Thoracic aorta (tissue), 2 donors: ENCODE data around the gene ADGRG3. TPM values are rescaled to one million over a fixed set of nuclear protein-coding genes. Genes with fewer than 3 reads are reported as not detected.

Experiments
- ATAC-seq: fragments of 150-250 bp; one replicate; pipeline ENCODE4 v1.8.0; 2017; ENCODE audit warnings: low read depth; ENCODE audit not compliant: insufficient number of reproducible peaks, low FRiP score
- DNase-seq: peaks from one replicate; pipeline ENCODE4 v3.0.0-alpha.2; 2020; ENCODE audit warnings: low spot score
- H3K27ac ChIP-seq, 2 donors: fragments of 200-600 bp; sonication (generic); 1 replicate in 1 of 2; 2 replicates in 1 of 2; pipeline ENCODE4 v1.5.1; 2016; ENCODE audit warnings: mild to moderate bottlenecking in 2 of 2, moderate library complexity in 2 of 2
- H3K27me3 ChIP-seq: fragments of 200-600 bp; sonication (generic); replicated peaks from 2 replicates; pipeline ENCODE4 v1.6.0; 2016; ENCODE audit warnings: mild to moderate bottlenecking; ENCODE audit not compliant: insufficient read depth
- H3K36me3 ChIP-seq: fragments of 200-600 bp; sonication (generic); one replicate; pipeline ENCODE4 v1.5.1; 2016
- H3K4me1 ChIP-seq, 2 donors: fragments of 200-600 bp; sonication (generic); 1 replicate in 1 of 2; 2 replicates in 1 of 2; pipeline versions ENCODE4 v1.5.1 to v1.6.0; 2016; ENCODE audit warnings: low read depth in 2 of 2, mild to moderate bottlenecking in 1 of 2; ENCODE audit not compliant: control insufficient read depth in 1 of 2
- H3K4me3 ChIP-seq: fragments of 200-600 bp; sonication (generic); 2 replicates; pipeline ENCODE4 v1.5.1; 2016; ENCODE audit warnings: mild to moderate bottlenecking
- H3K9me3 ChIP-seq: fragments of 200-600 bp; sonication (generic); 2 replicates; pipeline ENCODE4 v1.5.1; 2016
- CTCF ChIP-seq: fragments of 200-600 bp; sonication (generic); IDR thresholded peaks from one replicate; pipeline ENCODE4 v1.5.1; 2019; ENCODE audit warnings: antibody characterized with exemption
- total RNA-seq, 2 donors: library from RNA; depleted of rRNA; stranded (reverse); fragments of >200 nt; gene quantifications; one replicate each; pipeline versions ENCODE4 v1.1.0 to v1.2.3, GENCODE V29; 2016

Gene ADGRG3
- total RNA-seq, 2 donors from 2014 or later, result 0.41 to 5.1 TPM

- ATAC-seq (no peak), DNase-seq (no peak)
- Histone ChIP-seq H3K27me3 (no peaks in the 10 kb centered on the region), H3K36me3 (no peaks in the 10 kb centered on the region), H3K4me3 (no peak overlapping the region), H3K9me3 (no peaks in the 10 kb centered on the region), H3K4me1 (no peaks in the 10 kb centered on the region), H3K27ac (no peak overlapping the region)
- no peak for TF ChIP-seq CTCF
These were observed 9.0 kb upstream of the ADGRG3 start for GRCh38 chr16:57658878-57659674.

GRCh38 chr16:57660715-57661463 lies 7.2 kb upstream of the ADGRG3 start:
- H3K36me3 ChIP-seq, result no peaks in the 10 kb centered on the region
- H3K4me3 ChIP-seq, result no peak overlapping the region
- DNase-seq (no peak), ATAC-seq (no peak)
- no peak for TF ChIP-seq CTCF
- no peaks in the 10 kb centered on the region for H3K4me1 ChIP-seq
- H3K27ac ChIP-seq, result no peak overlapping the region
- H3K9me3 ChIP-seq, result no peaks in the 10 kb centered on the region
- no peaks in the 10 kb centered on the region for H3K27me3 ChIP-seq

- Histone ChIP-seq H3K4me1 (no peaks in the 10 kb centered on the region), H3K36me3 (no peaks in the 10 kb centered on the region), H3K4me3 (no peak overlapping the region), H3K27ac (no peak overlapping the region), H3K9me3 (no peaks in the 10 kb centered on the region), H3K27me3 (no peaks in the 10 kb centered on the region)
- ATAC-seq (no peak), DNase-seq (no peak)
- no peak for TF ChIP-seq CTCF
These were observed 6.6 kb upstream of the ADGRG3 start for GRCh38 chr16:57661510-57661909.

- no peaks in the 10 kb centered on the region for H3K9me3 ChIP-seq
- no peaks in the 10 kb centered on the region for H3K27me3 ChIP-seq
- ATAC-seq (no peak), DNase-seq (no peak)
- no peak overlapping the region for H3K27ac ChIP-seq
- no peak overlapping the region for H3K4me3 ChIP-seq
- no peaks in the 10 kb centered on the region for H3K36me3 ChIP-seq
- no peaks in the 10 kb centered on the region for H3K4me1 ChIP-seq
- no peak for TF ChIP-seq CTCF
These were observed 5.9 kb upstream of the ADGRG3 start for GRCh38 chr16:57661936-57662906.
